ENCODE results near the gene UNC13C. TPM values are rescaled to one million over a fixed set of nuclear protein-coding genes. Genes with fewer than 3 reads are reported as not detected.

The UNC13C gene
- total and polyA plus RNA-seq, 7 donors: 0.51 to 14.4 (median 1.9) TPM; not detected in 1

GRCh38 chr15:54347082-54347827, 369.0 kb downstream of the UNC13C start:
- no peak overlapping the region for H3K27ac ChIP-seq
- 50 to 70% (median 58%) methylated on average over 3 of the region's 3 CpGs for WGBS, 3 donors
- no peak for TF ChIP-seq CTCF (IDR thresholded peaks at IDR 0.05)
- no peaks in the 10 kb centered on the region for H3K36me3 ChIP-seq (ENCODE audit: insufficient read depth in 1 of 2, low read depth in 1 of 2)
- H3K4me3 ChIP-seq: no peak overlapping the region
- no peaks in the 10 kb centered on the region for H3K9me3 ChIP-seq
- ATAC-seq (no peak), DNase-seq (no peak)
- H3K4me1 ChIP-seq: no peaks in the 10 kb centered on the region
- H3K27me3 ChIP-seq (ENCODE audit: insufficient read depth in 3 of 3, low read length in 2 of 3): no peaks in the 10 kb centered on the region
- intact Hi-C loops (cut with DNase I): no loop called here

GRCh38 chr15:54353726-54354125, 375.5 kb downstream of the UNC13C start:
- 70 to 75% (median 74%) methylated on average over 2 of the region's 2 CpGs for WGBS, 3 donors
- DNase-seq (no peak), ATAC-seq (no peak)
- Histone ChIP-seq H3K4me1 (no peaks in the 10 kb centered on the region), H3K4me3 (no peak overlapping the region), H3K27ac (no peak overlapping the region), H3K27me3 (ENCODE audit: insufficient read depth in 3 of 3, low read length in 2 of 3) (no peaks in the 10 kb centered on the region), H3K9me3 (peaks cover 11% of the 10 kb centered on the region), H3K36me3 (ENCODE audit: insufficient read depth in 1 of 2, low read depth in 1 of 2) (no peaks in the 10 kb centered on the region)
- intact Hi-C loops (cut with DNase I): no loop called here
- TF ChIP-seq CTCF (IDR thresholded peaks at IDR 0.05): no peak

- DNase-seq (no peak), ATAC-seq (no peak)
- WGBS, 3 donors: 35 to 82% (median 74%) methylated on average over 1 of the region's 1 CpG
- H3K36me3 ChIP-seq (ENCODE audit: insufficient read depth in 1 of 2, low read depth in 1 of 2): no peaks in the 10 kb centered on the region
- H3K27me3 ChIP-seq (ENCODE audit: insufficient read depth in 3 of 3, low read length in 2 of 3): no peaks in the 10 kb centered on the region
- TF ChIP-seq CTCF (IDR thresholded peaks at IDR 0.05): no peak
- intact Hi-C loops (cut with DNase I): no loop called here
- no peak overlapping the region for H3K27ac ChIP-seq
- H3K4me1 ChIP-seq: no peaks in the 10 kb centered on the region
- H3K9me3 ChIP-seq: peaks cover 11% of the 10 kb centered on the region
- H3K4me3 ChIP-seq: no peak overlapping the region
Observed at GRCh38 chr15:54354341-54354740, 376.1 kb downstream of the UNC13C start.

GRCh38 chr15:54364961-54365360, 386.7 kb downstream of the UNC13C start:
- Histone ChIP-seq H3K4me1 (no peaks in the 10 kb centered on the region), H3K27me3 (ENCODE audit: insufficient read depth in 3 of 3, low read length in 2 of 3) (no peaks in the 10 kb centered on the region), H3K9me3 (peaks cover 11% of the 10 kb centered on the region), H3K4me3 (no peak overlapping the region), H3K27ac (no peak overlapping the region), H3K36me3 (ENCODE audit: insufficient read depth in 1 of 2, low read depth in 1 of 2) (no peaks in the 10 kb centered on the region)
- WGBS, 3 donors: 44 to 54% (median 47%) methylated on average over 3 of the region's 3 CpGs
- no peak for TF ChIP-seq CTCF (IDR thresholded peaks at IDR 0.05)
- no peak for ATAC-seq
- intact Hi-C loops (cut with DNase I): loop anchor here in 1 of 2 donors (5.0 kb wide), 1 partner anchor 377 kb away; no protein-coding TSS in a partner anchor
- DNase-seq: no peak

GRCh38 chr15:54373332-54373731, 395.1 kb downstream of the UNC13C start:
- H3K27me3 ChIP-seq (ENCODE audit: insufficient read depth in 3 of 3, low read length in 2 of 3): no peaks in the 10 kb centered on the region
- no peaks in the 10 kb centered on the region for H3K9me3 ChIP-seq
- 68 to 90% (median 82%) methylated on average over 2 of the region's 2 CpGs for WGBS, 3 donors
- ATAC-seq: no peak
- no peak overlapping the region for H3K4me3 ChIP-seq
- H3K4me1 ChIP-seq: no peaks in the 10 kb centered on the region
- H3K27ac ChIP-seq: no peak overlapping the region
- no peak for DNase-seq
- intact Hi-C loops (cut with DNase I): no loop called here
- no peaks in the 10 kb centered on the region for H3K36me3 ChIP-seq (ENCODE audit: insufficient read depth in 1 of 2, low read depth in 1 of 2)
- TF ChIP-seq CTCF (IDR thresholded peaks at IDR 0.05): no peak
